Dedifferentiated amniotic fluid mesenchymal stem cell (primary cell): ENCODE results near the gene ZNHIT2.

Source experiments
- DNase-seq: peaks from one replicate; pipeline ENCODE4 v3.0.0-alpha.2; 2016; ENCODE audit errors: extremely low spot score

Gene ZNHIT2

GRCh38 chr11:65071907-65072630, 45.4 kb downstream of the ZNHIT2 start:
- DNase-seq: no peak

- DNase-seq: no peak
Observed at GRCh38 chr11:65069217-65069616, 48.3 kb downstream of the ZNHIT2 start.

- DNase-seq: no peak
Observed at GRCh38 chr11:65067446-65067845, 50.1 kb downstream of the ZNHIT2 start.

GRCh38 chr11:65066805-65067291, 50.7 kb downstream of the ZNHIT2 start:
- no peak for DNase-seq
